Caco-2 (cell line): ENCODE data around the gene CDH2. TPM values are rescaled to one million over a fixed set of nuclear protein-coding genes. Genes with fewer than 3 reads are reported as not detected.

Experiments
- BruUV-seq: library from RNA; stranded (reverse); fragments of 400-500 nt; replicated peaks from 2 replicates; lab custom pipeline; 2021; lab: Mats Ljungman, UMichigan
- CTCF ChIA-PET: fragments of 300-600 bp; sonication (Branson Sonifier 250); formaldehyde crosslinking; loops from one replicate; lab custom pipeline; 2022; ENCODE audit warnings: antibody characterized with exemption; lab: Charles Lee
- POLR2A ChIA-PET: fragments of 300-600 bp; sonication (Branson Sonifier 250); formaldehyde crosslinking; loops from one replicate; lab custom pipeline; 2022; ENCODE audit warnings: antibody characterized with exemption; lab: Charles Lee
- DNase-seq, 2 experiments: peaks; one replicate each; pipeline versions ENCODE4 v3.0.0 to v3.0.0-alpha.2; 2020 to 2022
- H3K27me3 ChIP-seq: replicated peaks from 2 replicates; pipeline ENCODE4 v1.6.0; 2011; ENCODE audit warnings: low read length; ENCODE audit not compliant: control insufficient read depth, insufficient read depth
- H3K36me3 ChIP-seq: 2 replicates; pipeline ENCODE4 v1.5.1; 2011; ENCODE audit warnings: low read length; ENCODE audit not compliant: control insufficient read depth, insufficient read depth
- H3K4me1 ChIP-seq: fragments of 250-450 bp; sonication (Bioruptor Pico); 2 replicates; pipeline ENCODE4 v1.5.1; 2020; ENCODE audit warnings: mild to moderate bottlenecking
- H3K4me3 ChIP-seq: 2 replicates; pipeline ENCODE4 v1.5.1; 2011; ENCODE audit warnings: low read depth, mild to moderate bottlenecking, control low read depth, low read length
- H3K9me3 ChIP-seq: fragments of 250-450 bp; sonication (Bioruptor Pico); 2 replicates; pipeline ENCODE4 v1.5.1; 2020; ENCODE audit warnings: mild to moderate bottlenecking, moderate library complexity
- H3K27ac Mint-ChIP-seq: one replicate; pipeline ENCODE4 v1.8.0; 2022; ENCODE audit warnings: mixed read lengths; ENCODE audit not compliant: unreplicated experiment
- H3K27me3 Mint-ChIP-seq: one replicate; pipeline ENCODE4 v1.8.0; 2022; ENCODE audit warnings: mixed read lengths; ENCODE audit not compliant: insufficient read depth, unreplicated experiment
- H3K36me3 Mint-ChIP-seq: one replicate; pipeline ENCODE4 v1.8.0; 2022; ENCODE audit warnings: mild to moderate bottlenecking, mixed read lengths; ENCODE audit not compliant: insufficient read depth, unreplicated experiment
- H3K4me1 Mint-ChIP-seq: one replicate; pipeline ENCODE4 v1.8.0; 2022; ENCODE audit warnings: low read depth, mixed read lengths; ENCODE audit not compliant: unreplicated experiment
- H3K4me3 Mint-ChIP-seq: one replicate; pipeline ENCODE4 v1.8.0; 2022; ENCODE audit warnings: mild to moderate bottlenecking, moderate library complexity, mixed read lengths; ENCODE audit not compliant: unreplicated experiment
- H3K9me3 Mint-ChIP-seq: one replicate; pipeline ENCODE4 v1.8.0; 2022; ENCODE audit warnings: mixed read lengths; ENCODE audit not compliant: unreplicated experiment
- CTCF ChIP-seq, 2 experiments: fragments of 200-600 bp in 1 of 2; IDR thresholded peaks; 1 replicate in 1 of 2; 2 replicates in 1 of 2; pipeline versions ENCODE4 v1.5.1 to v1.8.0; 2011 to 2022; ENCODE audit warnings: antibody characterized with exemption in 1 of 2, control low read depth in 1 of 2, inconsistent platforms in 1 of 2, low read depth in 1 of 2, low read length in 1 of 2, mild to moderate bottlenecking in 1 of 2, moderate library complexity in 1 of 2; ENCODE audit not compliant: insufficient read depth in 1 of 2, severe bottlenecking in 1 of 2, unreplicated experiment in 1 of 2
- intact Hi-C: fragments of 100-400 bp; cut with micrococcal nuclease; formaldehyde crosslinking; loops from one replicate; pipeline ENCODE4 v1.10.0; 2022; ENCODE audit not compliant: unreplicated experiment
- total RNA-seq: library from RNA; stranded (reverse); gene quantifications from 2 replicates; pipeline ENCODE4 v1.2.3, GENCODE V29; 2022

Gene CDH2
- total RNA-seq, 1 experiment from 2014 or later: 1.4 TPM

- Histone ChIP-seq H3K27me3 (no peaks in the 10 kb centered on the region), H3K9me3 (no peaks in the 10 kb centered on the region), H3K36me3 (no peaks in the 10 kb centered on the region), H3K4me1 (peaks cover 11% of the 10 kb centered on the region), H3K4me3 (no peak overlapping the region)
- Mint-ChIP-seq H3K27me3 (no peaks in the 10 kb centered on the region), H3K27ac (no peak overlapping the region), H3K36me3 (no peaks in the 10 kb centered on the region), H3K4me3 (no peak overlapping the region), H3K9me3 (no peaks in the 10 kb centered on the region), H3K4me1 (peaks cover 7% of the 10 kb centered on the region)
- ChIA-PET POLR2A (no interaction called here), CTCF (no interaction called here)
- BruUV-seq: no TSS peak
- no peak for DNase-seq
- TF ChIP-seq CTCF (IDR thresholded peaks at IDR 0.05; ENCODE audit: insufficient read depth in 1 of 2, low read depth in 1 of 2, low read length in 1 of 2, severe bottlenecking in 1 of 2, unreplicated experiment in 1 of 2): no peak
- intact Hi-C loops: no loop called here
Measured at GRCh38 chr18:28063271-28063761, 113.6 kb downstream of the CDH2 start.

- no peak for TF ChIP-seq CTCF (IDR thresholded peaks at IDR 0.05; ENCODE audit: insufficient read depth in 1 of 2, low read depth in 1 of 2, low read length in 1 of 2, severe bottlenecking in 1 of 2, unreplicated experiment in 1 of 2)
- H3K27me3 Mint-ChIP-seq: no peaks in the 10 kb centered on the region
- intact Hi-C loops: no loop called here
- Histone ChIP-seq H3K27me3 (no peaks in the 10 kb centered on the region), H3K9me3 (no peaks in the 10 kb centered on the region), H3K36me3 (no peaks in the 10 kb centered on the region), H3K4me3 (no peak overlapping the region), H3K4me1 (peaks cover 11% of the 10 kb centered on the region)
- H3K9me3 Mint-ChIP-seq: no peaks in the 10 kb centered on the region
- no peak overlapping the region for H3K4me3 Mint-ChIP-seq
- no peak overlapping the region for H3K27ac Mint-ChIP-seq
- no TSS peak for BruUV-seq
- ChIA-PET CTCF (no interaction called here), POLR2A (no interaction called here)
- DNase-seq: no peak
- H3K36me3 Mint-ChIP-seq: no peaks in the 10 kb centered on the region
- H3K4me1 Mint-ChIP-seq: peaks cover 7% of the 10 kb centered on the region
Measured at GRCh38 chr18:28062443-28062842, 114.5 kb downstream of the CDH2 start.

- H3K9me3 Mint-ChIP-seq: no peaks in the 10 kb centered on the region
- H3K4me1 ChIP-seq: peaks cover 1% of the 10 kb centered on the region; the same call in 1 of the 2 replicates
- no peak overlapping the region for H3K27ac Mint-ChIP-seq
- ChIA-PET POLR2A (no interaction called here), CTCF (no interaction called here)
- H3K27me3 ChIP-seq: no peaks in the 10 kb centered on the region
- intact Hi-C loops: no loop called here
- no peak overlapping the region for H3K4me3 Mint-ChIP-seq
- no peaks in the 10 kb centered on the region for H3K9me3 ChIP-seq
- no TSS peak for BruUV-seq
- H3K36me3 Mint-ChIP-seq: no peaks in the 10 kb centered on the region
- no peak for TF ChIP-seq CTCF (IDR thresholded peaks at IDR 0.05; ENCODE audit: insufficient read depth in 1 of 2, low read depth in 1 of 2, low read length in 1 of 2, severe bottlenecking in 1 of 2, unreplicated experiment in 1 of 2)
- H3K4me1 Mint-ChIP-seq: peaks cover 4% of the 10 kb centered on the region
- no peak for DNase-seq
- no peak overlapping the region for H3K4me3 ChIP-seq
- H3K27me3 Mint-ChIP-seq: no peaks in the 10 kb centered on the region
- H3K36me3 ChIP-seq: no peaks in the 10 kb centered on the region
Measured at GRCh38 chr18:28059861-28060260, 117.1 kb downstream of the CDH2 start.
